Activated naive CD8-positive, alpha-beta T cell treated with anti-CD3 and anti-CD28 coated beads, Interleukin-2, amount 10 ng/mL, durations not matched to agents 7 days and 5 days (primary cell): ENCODE measurements around the gene HERC2. TPM values are rescaled to one million over a fixed set of nuclear protein-coding genes. Genes with fewer than 3 reads are reported as not detected.

Experiments used
- total RNA-seq, 2 experiments: library from RNA; stranded (reverse); gene quantifications; one replicate each; pipeline ENCODE4 v1.2.3, GENCODE V29; 2021

The HERC2 gene
- total RNA-seq, 2 experiments from 2014 or later = 43.0 to 47.0 TPM

Other genes with a start within 250 kb of the HERC2 start
- not detected for gene OCA2, start 222.9 kb downstream of the HERC2 start, total RNA-seq
- not detected for gene GOLGA6L24, start 35.9 kb upstream of the HERC2 start, total RNA-seq
- not detected for gene GOLGA8F, start 56.5 kb upstream of the HERC2 start, total RNA-seq
- not detected for gene GOLGA8G, start 210.8 kb upstream of the HERC2 start, total RNA-seq
- gene GOLGA6L25, start 231.4 kb upstream of the HERC2 start, total RNA-seq = not detected